ENCODE data around the gene CRTAP.
"Not testable (repeated sequence)": the region's sequence is repeated elsewhere in the genome, so short reads cannot be mapped to it uniquely, and the experiment has no call there.

Gene CRTAP

DNA sequence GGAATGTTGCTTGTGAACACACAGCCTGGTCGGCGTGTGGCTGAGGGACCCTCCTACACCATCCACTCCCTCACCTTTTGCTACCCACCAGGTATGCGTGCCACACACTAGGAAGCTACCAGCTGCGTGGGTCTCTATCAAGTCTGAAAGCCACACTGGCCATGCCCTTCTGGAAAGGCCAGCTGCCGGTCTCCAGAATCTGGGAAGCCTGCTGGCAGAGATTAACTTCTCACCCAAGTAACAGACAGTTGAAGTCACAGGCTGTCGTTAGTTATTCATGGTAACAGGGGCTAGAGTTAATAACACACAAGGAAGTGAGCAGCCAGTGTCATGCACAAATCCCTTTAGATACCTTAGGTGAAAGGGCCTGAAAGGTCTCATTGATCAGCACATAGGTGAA lies 56.7 kb downstream of the CRTAP start:
- Histone ChIP-seq H3K4me3 (ENCODE audit: low read length) (no peak overlapping the region), H3K36me3 (ENCODE audit: control insufficient read depth, insufficient read depth, low read length) (no peaks in the 10 kb centered on the region), H3K27me3 (ENCODE audit: control insufficient read depth, insufficient read depth, low read length) (no peaks in the 10 kb centered on the region), H3K9ac (ENCODE audit: low read length) (no peak overlapping the region), H3K9me3 (ENCODE audit: control insufficient read depth, low read length) (no peaks in the 10 kb centered on the region), H3K4me1 (ENCODE audit: control insufficient read depth, insufficient read depth, low read length) (no peaks in the 10 kb centered on the region)

DNA sequence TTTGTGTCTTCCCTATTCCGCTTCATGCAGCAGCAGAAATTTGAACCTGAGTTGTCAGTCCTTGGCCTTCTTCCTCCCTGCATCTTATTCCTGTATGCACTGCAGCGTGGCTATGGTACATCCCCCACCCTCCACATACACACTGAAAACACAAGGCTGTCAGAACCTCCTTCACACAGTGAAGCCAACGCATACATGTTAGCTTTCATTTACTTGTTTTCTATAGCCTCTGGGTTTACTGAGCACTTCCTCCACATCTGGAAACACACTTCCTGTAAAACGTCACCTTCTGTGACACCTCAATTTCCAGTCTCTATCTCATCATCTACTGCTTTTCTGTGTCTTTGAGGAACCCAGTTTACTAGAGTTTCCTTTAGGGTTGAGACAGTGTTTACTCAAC lies 57.8 kb downstream of the CRTAP start:
- Histone ChIP-seq H3K4me1 (ENCODE audit: control insufficient read depth, insufficient read depth, low read length) (no peaks in the 10 kb centered on the region), H3K27me3 (ENCODE audit: control insufficient read depth, insufficient read depth, low read length) (no peaks in the 10 kb centered on the region), H3K9me3 (ENCODE audit: control insufficient read depth, low read length) (no peaks in the 10 kb centered on the region), H3K36me3 (ENCODE audit: control insufficient read depth, insufficient read depth, low read length) (no peaks in the 10 kb centered on the region), H3K4me3 (ENCODE audit: low read length) (no peak overlapping the region), H3K9ac (ENCODE audit: low read length) (no peak overlapping the region)

DNA sequence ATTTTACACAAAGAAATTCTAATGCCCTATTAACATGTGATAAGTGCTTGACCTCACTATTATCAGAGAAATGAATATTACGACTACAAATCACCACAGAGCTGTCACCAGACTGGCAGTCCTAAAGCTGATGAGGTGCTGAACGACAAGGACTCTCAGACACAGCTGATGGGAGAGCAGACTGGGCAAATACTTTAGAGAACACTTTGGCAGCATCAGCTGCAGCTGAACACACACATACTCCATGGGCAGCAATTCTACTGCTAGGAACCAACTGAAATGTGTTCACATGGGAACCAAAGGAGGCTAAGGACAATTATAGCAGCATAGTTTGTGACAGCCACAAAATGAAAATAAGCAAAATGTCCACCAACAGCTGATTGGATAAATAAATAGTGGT lies 59.3 kb downstream of the CRTAP start:
- no peaks in the 10 kb centered on the region for H3K9me3 ChIP-seq (ENCODE audit: control insufficient read depth, low read length)
- H3K27me3 ChIP-seq (ENCODE audit: control insufficient read depth, insufficient read depth, low read length), result no peaks in the 10 kb centered on the region
- H3K9ac ChIP-seq (ENCODE audit: low read length), result no peak overlapping the region
- no peak overlapping the region for H3K4me3 ChIP-seq (ENCODE audit: low read length)
- H3K36me3 ChIP-seq (ENCODE audit: control insufficient read depth, insufficient read depth, low read length), result no peaks in the 10 kb centered on the region
- H3K4me1 ChIP-seq (ENCODE audit: control insufficient read depth, insufficient read depth, low read length), result no peaks in the 10 kb centered on the region

DNA sequence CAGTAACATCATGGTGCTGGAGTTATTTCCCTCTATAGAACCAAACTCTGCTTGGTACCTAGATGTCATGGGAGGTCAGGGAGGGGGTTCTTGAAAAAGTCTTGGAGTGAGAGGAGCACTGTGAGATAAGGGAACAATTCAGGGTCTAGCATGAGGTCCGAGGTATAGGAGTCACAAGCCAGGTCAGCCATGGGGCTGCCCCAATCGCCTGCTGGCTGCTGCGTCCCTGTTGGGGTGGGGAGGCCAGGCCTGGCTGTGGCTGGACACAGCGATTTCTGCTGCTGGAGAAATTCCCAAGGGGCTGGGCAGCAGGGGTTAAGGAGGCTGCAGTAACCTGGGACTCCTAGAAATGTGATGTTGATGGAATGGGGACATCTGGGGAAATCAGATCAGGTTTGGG lies 59.9 kb downstream of the CRTAP start:
- H3K4me3 ChIP-seq (ENCODE audit: low read length), result no peak overlapping the region
- H3K27me3 ChIP-seq (ENCODE audit: control insufficient read depth, insufficient read depth, low read length), result no peaks in the 10 kb centered on the region
- H3K4me1 ChIP-seq (ENCODE audit: control insufficient read depth, insufficient read depth, low read length), result no peaks in the 10 kb centered on the region
- no peaks in the 10 kb centered on the region for H3K9me3 ChIP-seq (ENCODE audit: control insufficient read depth, low read length)
- no peaks in the 10 kb centered on the region for H3K36me3 ChIP-seq (ENCODE audit: control insufficient read depth, insufficient read depth, low read length)
- H3K9ac ChIP-seq (ENCODE audit: low read length), result no peak overlapping the region

DNA sequence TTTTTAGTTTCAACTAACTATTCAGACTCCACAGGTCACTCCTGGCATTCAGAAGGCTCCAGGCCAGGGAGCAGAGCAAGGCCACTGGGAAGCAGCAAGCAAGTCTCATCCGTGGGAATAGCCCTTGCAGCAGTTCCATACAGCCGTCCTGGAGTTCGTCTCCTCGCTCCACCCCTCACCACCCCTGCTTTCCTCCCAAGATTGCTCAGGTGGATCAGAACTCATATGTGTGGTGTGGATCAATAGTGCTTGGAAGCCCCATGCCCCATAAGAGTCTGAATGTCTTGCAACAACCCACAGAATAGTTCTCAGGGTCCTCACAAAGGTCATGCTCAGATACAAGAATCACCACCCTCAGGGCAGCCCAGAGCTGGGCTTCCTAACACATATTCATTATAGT lies 60.3 kb downstream of the CRTAP start:
- H3K9me3 ChIP-seq (ENCODE audit: control insufficient read depth, low read length), result no peaks in the 10 kb centered on the region
- no peak overlapping the region for H3K9ac ChIP-seq (ENCODE audit: low read length)
- H3K4me3 ChIP-seq (ENCODE audit: low read length), result no peak overlapping the region
- H3K36me3 ChIP-seq (ENCODE audit: control insufficient read depth, insufficient read depth, low read length), result no peaks in the 10 kb centered on the region
- no peaks in the 10 kb centered on the region for H3K27me3 ChIP-seq (ENCODE audit: control insufficient read depth, insufficient read depth, low read length)
- H3K4me1 ChIP-seq (ENCODE audit: control insufficient read depth, insufficient read depth, low read length), result no peaks in the 10 kb centered on the region

DNA sequence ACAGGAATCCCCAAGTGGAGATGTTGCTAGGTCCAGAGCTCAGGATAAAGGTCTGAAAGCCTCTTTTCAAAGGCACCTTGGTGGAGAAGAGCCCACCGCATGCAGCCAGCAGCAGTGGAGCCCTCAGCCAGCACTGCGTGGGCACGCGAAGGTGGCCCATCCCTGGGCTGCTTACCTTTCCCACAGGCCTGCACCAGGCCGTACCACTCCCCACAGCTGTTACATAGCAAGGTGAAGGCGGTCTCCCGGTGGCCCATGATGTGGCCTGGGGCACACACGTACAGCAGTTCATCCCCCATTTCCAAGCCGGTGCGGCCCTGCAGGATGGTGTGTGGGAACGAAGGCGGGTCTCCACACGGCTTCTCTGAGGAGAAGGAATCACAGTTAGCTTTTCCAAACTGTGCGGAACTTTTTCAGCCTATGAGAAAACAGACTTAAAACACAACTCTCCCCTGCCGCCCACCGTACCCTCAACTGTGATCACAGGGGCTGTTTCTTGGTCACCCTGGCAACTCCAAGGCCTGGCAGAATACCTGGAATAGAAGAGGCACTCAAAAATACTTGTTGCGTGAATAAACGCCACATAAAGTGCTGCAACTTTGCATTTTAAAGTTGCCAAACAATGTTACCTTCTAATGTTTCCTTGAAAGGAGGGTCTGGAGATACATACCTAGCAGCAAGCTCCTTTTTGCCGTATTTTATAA lies 61.0 kb downstream of the CRTAP start:
- no peaks in the 10 kb centered on the region for H3K9me3 ChIP-seq (ENCODE audit: control insufficient read depth, low read length)
- no peaks in the 10 kb centered on the region for H3K4me1 ChIP-seq (ENCODE audit: control insufficient read depth, insufficient read depth, low read length)
- no peak overlapping the region for H3K4me3 ChIP-seq (ENCODE audit: low read length)
- H3K9ac ChIP-seq (ENCODE audit: low read length), result no peak overlapping the region
- H3K27me3 ChIP-seq (ENCODE audit: control insufficient read depth, insufficient read depth, low read length), result no peaks in the 10 kb centered on the region
- no peaks in the 10 kb centered on the region for H3K36me3 ChIP-seq (ENCODE audit: control insufficient read depth, insufficient read depth, low read length)

DNA sequence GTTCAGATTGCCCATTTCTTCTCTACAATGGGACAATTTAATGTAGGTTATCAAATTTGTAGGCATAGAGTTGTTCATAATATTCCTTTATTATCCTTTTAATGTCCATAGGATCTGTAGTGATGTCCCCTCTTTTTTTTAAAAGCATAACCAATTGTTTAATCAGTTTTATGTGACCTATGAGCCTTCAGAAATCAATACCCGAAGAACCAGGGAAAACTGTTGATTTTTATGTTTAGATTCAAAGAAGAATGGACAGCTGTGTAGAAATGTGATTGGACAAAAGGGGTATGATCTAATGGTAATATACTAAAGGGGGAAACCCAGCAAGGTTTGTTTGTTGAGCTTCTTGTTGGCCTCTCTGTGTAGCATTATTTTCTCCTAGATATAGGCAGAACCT lies 65.3 kb downstream of the CRTAP start:
- Histone ChIP-seq H3K9ac (ENCODE audit: low read length) (no peak overlapping the region), H3K27me3 (ENCODE audit: control insufficient read depth, insufficient read depth, low read length) (no peaks in the 10 kb centered on the region), H3K36me3 (ENCODE audit: control insufficient read depth, insufficient read depth, low read length) (no peaks in the 10 kb centered on the region), H3K4me3 (ENCODE audit: low read length) (no peak overlapping the region), H3K9me3 (ENCODE audit: control insufficient read depth, low read length) (no peaks in the 10 kb centered on the region), H3K4me1 (ENCODE audit: control insufficient read depth, insufficient read depth, low read length) (no peaks in the 10 kb centered on the region)

DNA sequence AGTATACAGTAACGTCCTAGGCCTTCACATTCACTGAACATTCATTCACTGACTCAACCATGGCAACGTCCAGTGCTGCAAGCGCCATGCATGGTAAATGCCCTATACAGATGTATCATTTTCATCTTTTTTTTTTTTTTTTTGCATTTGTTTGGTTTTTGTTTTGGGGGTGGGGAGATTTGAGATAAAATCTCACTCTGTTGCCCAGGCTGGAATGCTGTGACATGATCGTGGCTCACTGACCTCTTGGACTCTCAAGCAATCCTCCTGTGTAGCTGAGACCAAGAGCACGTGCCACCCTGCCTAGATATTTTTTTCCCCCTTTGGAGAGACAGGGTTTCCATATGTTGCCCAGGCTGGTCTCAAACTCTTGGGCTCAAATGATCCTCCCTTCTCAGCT lies 67.4 kb downstream of the CRTAP start:
- Histone ChIP-seq H3K36me3 (ENCODE audit: control insufficient read depth, insufficient read depth, low read length) (no peaks in the 10 kb centered on the region), H3K9ac (ENCODE audit: low read length) (no peak overlapping the region), H3K27me3 (ENCODE audit: control insufficient read depth, insufficient read depth, low read length) (no peaks in the 10 kb centered on the region), H3K9me3 (ENCODE audit: control insufficient read depth, low read length) (no peaks in the 10 kb centered on the region), H3K4me1 (ENCODE audit: control insufficient read depth, insufficient read depth, low read length) (no peaks in the 10 kb centered on the region), H3K4me3 (ENCODE audit: low read length) (no peak overlapping the region)

DNA sequence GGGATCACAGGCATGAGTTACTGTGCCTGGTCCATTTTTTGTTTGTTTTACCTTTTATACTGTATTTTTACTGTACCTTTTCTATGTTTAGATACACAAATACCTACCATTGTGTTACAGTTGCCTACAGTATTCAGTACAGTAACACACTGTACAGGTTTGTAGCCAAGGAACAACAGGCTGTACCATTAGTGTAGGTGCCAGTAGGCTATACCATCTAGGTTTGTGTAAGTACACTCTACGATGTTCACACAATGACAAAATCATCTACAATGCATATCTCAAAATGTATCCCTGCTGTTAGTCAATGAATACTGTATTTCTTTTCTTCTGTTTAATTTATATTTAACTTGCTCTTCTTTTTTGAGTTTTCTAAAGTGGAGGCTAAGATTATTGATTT lies 67.8 kb downstream of the CRTAP start:
- not testable (repeated sequence) for H3K4me1 ChIP-seq (ENCODE audit: control insufficient read depth, insufficient read depth, low read length); H3K4me3 ChIP-seq (ENCODE audit: low read length); H3K9me3 ChIP-seq (ENCODE audit: control insufficient read depth, low read length); H3K27me3 ChIP-seq (ENCODE audit: control insufficient read depth, insufficient read depth, low read length); H3K36me3 ChIP-seq (ENCODE audit: control insufficient read depth, insufficient read depth, low read length); H3K9ac ChIP-seq (ENCODE audit: low read length)

DNA sequence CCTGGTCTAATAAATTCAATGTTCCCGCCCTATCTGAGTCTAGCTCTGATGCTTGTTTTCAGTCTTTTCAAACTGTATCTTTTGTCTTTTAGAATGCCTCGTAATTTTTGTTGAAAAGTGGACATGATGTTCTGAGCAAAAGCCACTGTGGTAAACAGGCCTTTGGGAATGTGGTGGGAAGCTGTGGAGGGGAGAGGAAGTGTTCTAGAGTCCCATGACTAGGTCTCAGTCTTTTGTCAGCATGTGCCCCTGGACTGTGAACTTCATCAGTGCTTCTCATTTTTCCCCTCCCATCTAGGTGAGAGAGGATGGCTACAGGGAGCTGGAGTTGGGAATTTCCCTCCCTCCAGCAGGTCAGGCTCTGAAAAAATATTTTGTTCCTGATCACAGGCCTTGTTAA lies 71.0 kb downstream of the CRTAP start:
- H3K36me3 ChIP-seq (ENCODE audit: control insufficient read depth, insufficient read depth, low read length), result no peaks in the 10 kb centered on the region

DNA sequence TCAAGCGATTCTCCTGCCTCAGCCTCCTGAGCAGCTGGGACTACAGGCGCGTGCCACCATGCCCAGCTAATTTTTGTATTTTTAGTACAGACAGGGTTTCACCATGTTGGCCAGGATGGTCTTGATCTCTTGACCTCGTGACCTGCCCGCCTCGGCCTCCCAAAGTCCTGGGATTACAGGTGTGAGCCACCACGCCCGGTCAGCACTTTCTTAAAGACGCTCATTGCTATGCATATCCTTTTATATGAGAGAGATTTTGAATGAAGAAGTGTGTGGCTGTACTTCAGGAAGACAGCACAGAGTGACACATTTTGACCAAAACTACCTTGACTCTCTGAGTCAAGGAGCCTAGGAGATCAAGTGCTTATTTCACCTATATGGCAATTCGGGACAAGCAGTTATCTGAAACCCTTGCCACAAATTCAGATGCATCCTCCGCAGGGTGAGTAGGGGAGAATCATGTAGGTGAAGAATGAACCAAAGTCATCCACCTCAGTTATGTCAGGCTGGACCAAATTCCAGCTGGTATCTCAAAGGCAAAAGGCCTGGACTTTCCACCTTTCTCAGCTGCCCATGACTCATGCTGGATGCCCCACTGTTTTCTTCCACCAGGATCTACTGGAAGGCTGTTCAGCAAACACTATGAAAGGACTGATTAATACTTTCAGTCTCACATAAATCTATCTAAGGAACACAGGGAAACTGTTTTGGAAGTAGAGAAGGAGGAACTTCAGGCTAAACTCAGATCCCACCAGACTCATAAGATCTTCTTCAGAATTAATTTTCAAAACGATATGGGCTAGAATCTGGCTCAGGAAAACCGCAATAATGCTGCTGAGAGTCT lies 72.9 kb downstream of the CRTAP start:
- H3K4me1 ChIP-seq (ENCODE audit: control insufficient read depth, insufficient read depth, low read length), result no peaks in the 10 kb centered on the region
- no peaks in the 10 kb centered on the region for H3K27me3 ChIP-seq (ENCODE audit: control insufficient read depth, insufficient read depth, low read length)
- no peak overlapping the region for H3K4me3 ChIP-seq (ENCODE audit: low read length)
- H3K36me3 ChIP-seq (ENCODE audit: control insufficient read depth, insufficient read depth, low read length), result no peaks in the 10 kb centered on the region
- no peaks in the 10 kb centered on the region for H3K9me3 ChIP-seq (ENCODE audit: control insufficient read depth, low read length)
- no peak overlapping the region for H3K9ac ChIP-seq (ENCODE audit: low read length)

More for the DNA sequence above, 71.0 kb downstream of the CRTAP start:
- Histone ChIP-seq H3K9ac (ENCODE audit: low read length) (no peak overlapping the region), H3K27me3 (ENCODE audit: control insufficient read depth, insufficient read depth, low read length) (no peaks in the 10 kb centered on the region), H3K4me3 (ENCODE audit: low read length) (no peak overlapping the region), H3K4me1 (ENCODE audit: control insufficient read depth, insufficient read depth, low read length) (no peaks in the 10 kb centered on the region), H3K9me3 (ENCODE audit: control insufficient read depth, low read length) (no peaks in the 10 kb centered on the region)

DNA sequence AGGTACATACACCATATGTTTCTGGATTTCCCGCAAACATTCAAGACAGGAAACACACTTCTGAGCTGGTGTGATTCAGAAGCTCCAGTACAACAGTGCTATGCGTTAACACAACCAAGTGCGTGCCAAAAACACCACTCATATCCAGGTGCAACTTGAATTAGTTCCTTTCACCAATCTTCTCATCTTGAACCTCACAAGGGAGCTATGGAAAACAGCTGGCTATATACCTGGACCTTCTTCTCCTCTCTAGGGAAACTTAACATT lies 73.5 kb downstream of the CRTAP start:
- no peaks in the 10 kb centered on the region for H3K27me3 ChIP-seq (ENCODE audit: control insufficient read depth, insufficient read depth, low read length)

More for the DNA sequence above, 73.5 kb downstream of the CRTAP start:
- Histone ChIP-seq H3K9me3 (ENCODE audit: control insufficient read depth, low read length) (no peaks in the 10 kb centered on the region), H3K4me1 (ENCODE audit: control insufficient read depth, insufficient read depth, low read length) (no peaks in the 10 kb centered on the region), H3K9ac (ENCODE audit: low read length) (no peak overlapping the region), H3K4me3 (ENCODE audit: low read length) (no peak overlapping the region), H3K36me3 (ENCODE audit: control insufficient read depth, insufficient read depth, low read length) (no peaks in the 10 kb centered on the region)

Data from mucosa of stomach (tissue), 1 donor.